H9 (cell line): ENCODE data around the gene NTSR1. TPM values are rescaled to one million over a fixed set of nuclear protein-coding genes. Genes with fewer than 3 reads are reported as not detected.

Source experiments
- DNase-seq: peaks from one replicate; pipeline ENCODE4 v3.0.0-alpha.2; 2017
- H2AFZ ChIP-seq: one replicate; pipeline ENCODE4 v1.6.1; 2013; ENCODE audit warnings: mild to moderate bottlenecking, low read length, control low read depth, moderate library complexity
- H2AK5ac ChIP-seq: 2 replicates; pipeline ENCODE4 v1.6.1; 2013; ENCODE audit warnings: low read length, control low read depth, mixed read lengths; ENCODE audit not compliant: insufficient read length
- H2BK120ac ChIP-seq: one replicate; pipeline ENCODE4 v1.6.1; 2013; ENCODE audit warnings: low read depth, mild to moderate bottlenecking, low read length, control low read depth, inconsistent platforms; ENCODE audit not compliant: poor library complexity, severe bottlenecking
- H2BK12ac ChIP-seq: 2 replicates; pipeline ENCODE4 v1.6.1; 2013; ENCODE audit warnings: low read length, control low read depth, mixed read lengths, low read depth; ENCODE audit not compliant: insufficient read length
- H2BK15ac ChIP-seq: 2 replicates; pipeline ENCODE4 v1.6.1; 2013; ENCODE audit warnings: low read depth, low read length, control low read depth
- H2BK20ac ChIP-seq: one replicate; pipeline ENCODE4 v1.6.1; 2013; ENCODE audit warnings: low read depth, mild to moderate bottlenecking, low read length, control low read depth, inconsistent platforms; ENCODE audit not compliant: poor library complexity, severe bottlenecking
- H2BK5ac ChIP-seq: 2 replicates; pipeline ENCODE4 v1.6.1; 2013; ENCODE audit warnings: low read length, control low read depth, mixed read lengths; ENCODE audit not compliant: insufficient read length
- H3K14ac ChIP-seq: 2 replicates; pipeline ENCODE4 v1.6.1; 2013; ENCODE audit warnings: low read length, control low read depth; ENCODE audit not compliant: insufficient read depth
- H3K18ac ChIP-seq: 2 replicates; pipeline ENCODE4 v1.6.1; 2013; ENCODE audit warnings: low read depth, mild to moderate bottlenecking, mixed read lengths, low read length, control low read depth; ENCODE audit not compliant: insufficient read length
- H3K23ac ChIP-seq: 2 replicates; pipeline ENCODE4 v1.6.1; 2013; ENCODE audit warnings: low read length, control low read depth, mixed read lengths, low read depth; ENCODE audit not compliant: insufficient read length
- H3K23me2 ChIP-seq: 2 replicates; pipeline ENCODE4 v1.6.1; 2013; ENCODE audit warnings: low read depth, mild to moderate bottlenecking, mixed read lengths, low read length, control low read depth; ENCODE audit not compliant: insufficient read length, poor library complexity, severe bottlenecking
- H3K27ac ChIP-seq: 2 replicates; pipeline ENCODE4 v1.5.1; 2013; ENCODE audit warnings: low read length, control low read depth, mixed read lengths, low read depth; ENCODE audit not compliant: insufficient read length
- H3K27me3 ChIP-seq: 2 replicates; pipeline ENCODE4 v1.6.1; 2013; ENCODE audit warnings: low read length, control low read depth, inconsistent platforms; ENCODE audit not compliant: insufficient read depth
- H3K4ac ChIP-seq: 2 replicates; pipeline ENCODE4 v1.6.1; 2013; ENCODE audit warnings: low read depth, mild to moderate bottlenecking, control low read depth, inconsistent platforms, low read length, moderate library complexity
- H3K4me1 ChIP-seq: 2 replicates; pipeline ENCODE4 v1.6.1; 2013; ENCODE audit warnings: low read length, control low read depth, inconsistent platforms; ENCODE audit not compliant: insufficient read depth
- H3K4me2 ChIP-seq: 2 replicates; pipeline ENCODE4 v1.6.1; 2013; ENCODE audit warnings: low read length, control low read depth, mixed read lengths; ENCODE audit not compliant: insufficient read length, insufficient read depth
- H3K56ac ChIP-seq: 2 replicates; pipeline ENCODE4 v1.6.1; 2013; ENCODE audit warnings: low read depth, mild to moderate bottlenecking, mixed read lengths, low read length, control low read depth; ENCODE audit not compliant: insufficient read length
- H3K79me1 ChIP-seq: 2 replicates; pipeline ENCODE4 v1.6.1; 2013; ENCODE audit warnings: low read depth, mild to moderate bottlenecking, moderate library complexity, low read length, control low read depth, inconsistent platforms; ENCODE audit not compliant: insufficient read depth, poor library complexity, severe bottlenecking
- H3K79me2 ChIP-seq: 2 replicates; pipeline ENCODE4 v1.6.1; 2013; ENCODE audit warnings: low read length, control low read depth, inconsistent platforms; ENCODE audit not compliant: insufficient read depth
- H3K9ac ChIP-seq: 2 replicates; pipeline ENCODE4 v1.6.1; 2013; ENCODE audit warnings: low read length, control low read depth, mixed read lengths; ENCODE audit not compliant: insufficient read length; ENCODE audit errors: extremely low read depth
- H3K9me3 ChIP-seq: one replicate; pipeline ENCODE4 v1.6.1; 2013; ENCODE audit warnings: low read depth, low read length, inconsistent platforms; ENCODE audit not compliant: control insufficient read depth
- H3T11ph ChIP-seq: one replicate; pipeline ENCODE4 v1.6.1; 2013; ENCODE audit warnings: mild to moderate bottlenecking, low read length, control low read depth, inconsistent platforms
- H4K20me1 ChIP-seq: one replicate; pipeline ENCODE4 v1.6.1; 2013; ENCODE audit not compliant: control insufficient read depth, insufficient read length, insufficient read depth
- H4K5ac ChIP-seq: 2 replicates; pipeline ENCODE4 v1.6.1; 2013; ENCODE audit warnings: low read depth, mild to moderate bottlenecking, mixed read lengths, low read length, control low read depth; ENCODE audit not compliant: insufficient read length
- H4K8ac ChIP-seq: replicated peaks from 2 replicates; pipeline ENCODE4 v1.6.1; 2013; ENCODE audit warnings: low read length, control low read depth, mixed read lengths, low read depth; ENCODE audit not compliant: insufficient read length
- H4K91ac ChIP-seq: 2 replicates; pipeline ENCODE4 v1.6.1; 2013; ENCODE audit warnings: low read depth, mild to moderate bottlenecking, moderate library complexity, mixed read lengths, low read length, control low read depth; ENCODE audit not compliant: insufficient read length
- H3K27ac Mint-ChIP-seq, 3 experiments: 2 replicates in 2 of 3; 3 replicates in 1 of 3; pipeline ENCODE4 v1.8.0; 2020 to 2021; ENCODE audit warnings: mixed read lengths in 3 of 3, mild to moderate bottlenecking in 1 of 3, moderate library complexity in 1 of 3
- H3K27me3 Mint-ChIP-seq: 2 replicates; pipeline ENCODE4 v1.8.0; 2021; ENCODE audit warnings: low read depth, mild to moderate bottlenecking, moderate library complexity, mixed read lengths
- H3K36me3 Mint-ChIP-seq, 3 experiments: 2 replicates in 2 of 3; 3 replicates in 1 of 3; pipeline ENCODE4 v1.8.0; 2020 to 2021; ENCODE audit warnings: low read depth in 3 of 3, mixed read lengths in 3 of 3; ENCODE audit not compliant: insufficient read depth in 1 of 3
- H3K4me1 Mint-ChIP-seq, 2 experiments: 2 replicates each; pipeline ENCODE4 v1.8.0; 2020; ENCODE audit warnings: mixed read lengths in 2 of 2
- H3K4me3 Mint-ChIP-seq, 2 experiments: 2 replicates in 1 of 2; 3 replicates in 1 of 2; pipeline ENCODE4 v1.8.0; 2020 to 2021; ENCODE audit warnings: mild to moderate bottlenecking in 2 of 2, mixed read lengths in 2 of 2, moderate library complexity in 1 of 2
- H3K9me3 Mint-ChIP-seq, 2 experiments: 2 replicates in 1 of 2; 3 replicates in 1 of 2; pipeline ENCODE4 v1.8.0; 2020; ENCODE audit warnings: mild to moderate bottlenecking in 2 of 2, mixed read lengths in 2 of 2, moderate library complexity in 1 of 2
- WGBS: extraction: QIAGEN DNeasy Blood & Tissue Kit; methylation state at CpG from one replicate; pipeline ENCODE4 v1.1.7; 2013; ENCODE audit warnings: missing lambda C conversion rate, low lambda C conversion rate, mixed read lengths; ENCODE audit not compliant: insufficient read length; ENCODE audit errors: extremely low coverage; 5-methylcytosine and 5-hydroxymethylcytosine counted together
- total RNA-seq: library from RNA; stranded (reverse); gene quantifications from 2 replicates; pipeline ENCODE4 v1.2.1, GENCODE V29; 2021
- TF ChIP-seq, protein P1 (sequence below): fragments of 200-600 bp; sonication (generic); conservative IDR thresholded peaks from 3 replicates; pipeline ENCODE4 v1.8.0; 2021; ENCODE audit warnings: antibody characterized with exemption, mild to moderate bottlenecking

NTSR1 gene
- total RNA-seq, 1 experiment from 2014 or later: 0.11 TPM

DNA sequence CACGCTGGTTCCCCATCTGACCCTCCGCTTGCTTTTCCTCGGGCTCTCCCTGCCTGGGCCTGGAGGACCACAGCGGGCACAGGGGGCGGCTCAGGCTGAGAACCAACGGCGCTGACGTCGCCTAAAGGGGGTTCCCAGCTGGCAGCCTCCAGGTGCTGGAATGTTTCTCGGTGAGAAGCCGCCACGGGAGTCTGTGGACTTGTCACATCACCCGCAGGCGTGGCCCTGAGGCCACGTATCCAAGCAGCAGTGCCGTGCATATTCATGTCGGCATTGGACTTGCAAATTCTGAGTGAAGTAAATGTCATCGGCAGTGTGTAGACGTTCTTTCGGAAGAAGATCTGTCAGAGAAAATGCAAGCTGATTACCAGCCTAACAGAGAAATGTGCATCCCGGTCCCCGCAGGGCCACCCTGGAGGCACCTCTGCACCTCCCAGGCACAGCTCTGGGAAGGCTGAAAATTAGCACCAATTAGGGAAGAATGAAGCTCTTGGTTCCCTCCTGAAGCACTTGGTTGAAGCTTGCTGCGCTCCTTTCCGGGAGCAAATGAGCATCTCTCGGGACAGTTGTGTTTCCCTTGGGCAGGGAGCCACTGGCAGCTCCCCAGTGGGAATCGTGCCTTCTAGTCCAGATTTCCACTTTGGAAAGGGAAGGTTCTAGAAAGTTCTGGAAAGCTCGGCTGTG lies 24.3 kb downstream of the NTSR1 start:
- H3T11ph ChIP-seq: no peak overlapping the region
- H2BK120ac ChIP-seq: no peak overlapping the region
- no peak overlapping the region for H3K27ac ChIP-seq
- DNase-seq: no peak
- H3K4ac ChIP-seq: no peak overlapping the region
- Mint-ChIP-seq H3K4me3 (no peak overlapping the region), H3K27ac (no peak overlapping the region), H3K4me1 (peaks cover 0 to 16% of the 10 kb centered on the region in 2 experiments; a peak in 2 of 4 replicates), H3K9me3 (no peaks in the 10 kb centered on the region), H3K27me3 (peaks cover 29% of the 10 kb centered on the region), H3K36me3 (no peaks in the 10 kb centered on the region)
- H3K18ac ChIP-seq: no peak overlapping the region
- H2BK15ac ChIP-seq: no peak overlapping the region
- H3K56ac ChIP-seq: no peak overlapping the region
- TF ChIP-seq, protein P1, sequence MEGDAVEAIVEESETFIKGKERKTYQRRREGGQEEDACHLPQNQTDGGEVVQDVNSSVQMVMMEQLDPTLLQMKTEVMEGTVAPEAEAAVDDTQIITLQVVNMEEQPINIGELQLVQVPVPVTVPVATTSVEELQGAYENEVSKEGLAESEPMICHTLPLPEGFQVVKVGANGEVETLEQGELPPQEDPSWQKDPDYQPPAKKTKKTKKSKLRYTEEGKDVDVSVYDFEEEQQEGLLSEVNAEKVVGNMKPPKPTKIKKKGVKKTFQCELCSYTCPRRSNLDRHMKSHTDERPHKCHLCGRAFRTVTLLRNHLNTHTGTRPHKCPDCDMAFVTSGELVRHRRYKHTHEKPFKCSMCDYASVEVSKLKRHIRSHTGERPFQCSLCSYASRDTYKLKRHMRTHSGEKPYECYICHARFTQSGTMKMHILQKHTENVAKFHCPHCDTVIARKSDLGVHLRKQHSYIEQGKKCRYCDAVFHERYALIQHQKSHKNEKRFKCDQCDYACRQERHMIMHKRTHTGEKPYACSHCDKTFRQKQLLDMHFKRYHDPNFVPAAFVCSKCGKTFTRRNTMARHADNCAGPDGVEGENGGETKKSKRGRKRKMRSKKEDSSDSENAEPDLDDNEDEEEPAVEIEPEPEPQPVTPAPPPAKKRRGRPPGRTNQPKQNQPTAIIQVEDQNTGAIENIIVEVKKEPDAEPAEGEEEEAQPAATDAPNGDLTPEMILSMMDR: no peak
- H4K20me1 ChIP-seq: no peaks in the 10 kb centered on the region
- H3K23me2 ChIP-seq: no peaks in the 10 kb centered on the region
- H2BK20ac ChIP-seq: no peak overlapping the region
- no peak overlapping the region for H4K8ac ChIP-seq
- no peaks in the 10 kb centered on the region for H3K79me1 ChIP-seq
- no peak overlapping the region for H3K4me2 ChIP-seq
- no peak overlapping the region for H2AK5ac ChIP-seq
- no peak overlapping the region for H2BK5ac ChIP-seq
- H3K23ac ChIP-seq: no peak overlapping the region
- no peak overlapping the region for H2BK12ac ChIP-seq
- no peak overlapping the region for H2AFZ ChIP-seq
- no CpG with 5 or more reads among the region's 27 CpGs for WGBS
- no peaks in the 10 kb centered on the region; the same call in 1 of the 2 replicates for H3K4me1 ChIP-seq
- H3K9me3 ChIP-seq: no peaks in the 10 kb centered on the region
- H3K14ac ChIP-seq: no peak overlapping the region
- H4K91ac ChIP-seq: no peak overlapping the region
- H3K9ac ChIP-seq: no peak overlapping the region
- no peaks in the 10 kb centered on the region for H3K79me2 ChIP-seq
- H3K27me3 ChIP-seq: no peaks in the 10 kb centered on the region
- H4K5ac ChIP-seq: no peak overlapping the region
